Colonic mucosa (tissue), 4 donors: ENCODE data around the gene IP6K3. TPM values are rescaled to one million over a fixed set of nuclear protein-coding genes. Genes with fewer than 3 reads are reported as not detected.

ENCODE experiments used
- DNase-seq: peaks from one replicate; pipeline ENCODE4 v3.0.0-alpha.2; 2020
- H3K27ac ChIP-seq: fragments of 200-600 bp; one replicate; pipeline ENCODE4 v1.8.0; 2021
- H3K27me3 ChIP-seq: fragments of 200-600 bp; one replicate; pipeline ENCODE4 v1.8.0; 2021
- H3K36me3 ChIP-seq: fragments of 200-600 bp; one replicate; pipeline ENCODE4 v1.8.0; 2021
- H3K4me1 ChIP-seq: fragments of 200-600 bp; one replicate; pipeline ENCODE4 v1.8.0; 2021; ENCODE audit warnings: mild to moderate bottlenecking
- H3K4me3 ChIP-seq: fragments of 200-600 bp; one replicate; pipeline ENCODE4 v1.8.0; 2021
- H3K9ac ChIP-seq, 2 donors: one replicate each; pipeline ENCODE4 v1.7.0; 2013; ENCODE audit warnings: control low read depth in 2 of 2, low read depth in 2 of 2, low read length in 2 of 2
- H3K9me3 ChIP-seq: fragments of 200-600 bp; one replicate; pipeline ENCODE4 v1.8.0; 2021
- intact Hi-C: fragments of 100-400 bp; cut with DNase I; formaldehyde crosslinking; loops from one replicate; pipeline ENCODE4 v1.14.1; 2022
- total RNA-seq, 2 donors: library from RNA; stranded (reverse); fragmentation: NEBNext Ultra II Directional in 1 of 2; extraction: Animal tissue kit (Norgen Biotek cat#: 25700) in 1 of 2; gene quantifications; one replicate each; pipeline ENCODE4 v1.2.1, GENCODE V29; 2021
- TF ChIP-seq, protein P1 (sequence below): fragments of 200-600 bp; IDR thresholded peaks from one replicate; pipeline ENCODE4 v1.8.0; 2022; ENCODE audit warnings: antibody characterized with exemption, mild to moderate bottlenecking
- donor health status: healthy.
- donor health status: DM: no; HTN: no; CAD: no.
- donor health status: DM: no; HTN: no; CAD: no.

The IP6K3 gene
- total RNA-seq, 2 donors from 2014 or later: 0.17 to 0.29 TPM

DNA sequence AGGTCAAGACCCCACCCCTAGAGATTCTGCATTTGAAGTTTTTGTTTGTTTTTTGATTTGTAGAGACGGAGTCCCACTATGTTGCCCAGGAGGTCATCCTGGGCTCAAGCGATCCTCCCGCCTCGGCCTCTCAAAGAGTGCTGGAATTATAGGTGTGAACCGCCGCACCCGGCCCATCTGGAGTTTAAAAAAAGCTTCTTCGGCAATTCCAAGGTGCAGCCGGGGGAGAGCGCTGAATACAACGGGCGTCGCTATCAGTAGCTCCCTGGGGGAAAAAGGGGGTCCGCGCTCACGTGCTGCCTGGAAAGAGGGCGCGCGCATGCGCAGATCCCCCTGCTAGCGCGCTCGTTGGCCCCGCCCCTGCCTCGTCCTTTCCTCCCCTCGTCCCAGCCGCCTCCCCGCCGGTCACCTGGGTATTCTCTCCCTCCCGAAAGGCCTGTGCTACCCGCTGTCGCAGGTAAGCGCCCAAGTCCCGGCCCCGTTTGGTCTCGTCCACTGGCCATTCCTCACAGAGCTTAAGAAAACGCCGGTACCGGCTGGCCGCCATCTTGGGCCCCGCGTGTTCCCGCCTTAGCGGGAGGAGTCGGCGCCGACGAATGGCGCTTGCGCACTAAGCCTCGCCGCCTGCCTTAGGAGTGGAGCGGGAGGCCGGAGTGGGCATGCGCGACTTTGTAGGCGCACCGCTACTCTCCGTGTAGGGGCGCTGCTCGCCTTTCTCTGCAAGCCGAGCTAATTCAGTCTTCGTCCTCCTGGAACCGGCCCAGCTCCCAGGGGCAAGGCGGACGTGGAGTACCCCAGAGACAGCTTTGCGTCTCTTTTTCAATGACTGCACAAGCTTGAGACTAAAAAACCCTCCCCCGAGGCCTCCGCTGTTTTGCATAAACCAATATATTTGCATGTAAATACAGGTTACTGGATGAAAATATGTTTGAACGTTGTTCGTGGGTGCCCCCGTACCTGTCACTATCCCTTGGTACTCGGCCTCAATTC, 35.3 kb downstream of the IP6K3 start, which contains the start of gene UQCC2:
Gene UQCC2, minus strand, starts transcription at position 561 of the 990 bp plus-strand sequence. Its CDS starts 14 bp downstream, at position 547.
- H3K27me3 ChIP-seq: no peaks in the 10 kb centered on the region
- TF ChIP-seq, protein P1, sequence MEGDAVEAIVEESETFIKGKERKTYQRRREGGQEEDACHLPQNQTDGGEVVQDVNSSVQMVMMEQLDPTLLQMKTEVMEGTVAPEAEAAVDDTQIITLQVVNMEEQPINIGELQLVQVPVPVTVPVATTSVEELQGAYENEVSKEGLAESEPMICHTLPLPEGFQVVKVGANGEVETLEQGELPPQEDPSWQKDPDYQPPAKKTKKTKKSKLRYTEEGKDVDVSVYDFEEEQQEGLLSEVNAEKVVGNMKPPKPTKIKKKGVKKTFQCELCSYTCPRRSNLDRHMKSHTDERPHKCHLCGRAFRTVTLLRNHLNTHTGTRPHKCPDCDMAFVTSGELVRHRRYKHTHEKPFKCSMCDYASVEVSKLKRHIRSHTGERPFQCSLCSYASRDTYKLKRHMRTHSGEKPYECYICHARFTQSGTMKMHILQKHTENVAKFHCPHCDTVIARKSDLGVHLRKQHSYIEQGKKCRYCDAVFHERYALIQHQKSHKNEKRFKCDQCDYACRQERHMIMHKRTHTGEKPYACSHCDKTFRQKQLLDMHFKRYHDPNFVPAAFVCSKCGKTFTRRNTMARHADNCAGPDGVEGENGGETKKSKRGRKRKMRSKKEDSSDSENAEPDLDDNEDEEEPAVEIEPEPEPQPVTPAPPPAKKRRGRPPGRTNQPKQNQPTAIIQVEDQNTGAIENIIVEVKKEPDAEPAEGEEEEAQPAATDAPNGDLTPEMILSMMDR: peak; percentile 55
- intact Hi-C loops: loop anchor here (2.0 to 5.0 kb wide), 2 partner anchors 31 to 51 kb away; no protein-coding TSS in a partner anchor
- peak within 1 kb of the TSS; percentile 80 for H3K27ac ChIP-seq
- peaks cover 7% of the 10 kb centered on the region for H3K4me1 ChIP-seq
- H3K36me3 ChIP-seq: no peaks in the 10 kb centered on the region
- peak; percentile 97 for DNase-seq
- H3K9ac ChIP-seq: peak within 1 kb of the TSS; percentile 72 to 77
- H3K4me3 ChIP-seq: peak within 1 kb of the TSS; percentile 68
- H3K9me3 ChIP-seq: no peaks in the 10 kb centered on the region

DNA sequence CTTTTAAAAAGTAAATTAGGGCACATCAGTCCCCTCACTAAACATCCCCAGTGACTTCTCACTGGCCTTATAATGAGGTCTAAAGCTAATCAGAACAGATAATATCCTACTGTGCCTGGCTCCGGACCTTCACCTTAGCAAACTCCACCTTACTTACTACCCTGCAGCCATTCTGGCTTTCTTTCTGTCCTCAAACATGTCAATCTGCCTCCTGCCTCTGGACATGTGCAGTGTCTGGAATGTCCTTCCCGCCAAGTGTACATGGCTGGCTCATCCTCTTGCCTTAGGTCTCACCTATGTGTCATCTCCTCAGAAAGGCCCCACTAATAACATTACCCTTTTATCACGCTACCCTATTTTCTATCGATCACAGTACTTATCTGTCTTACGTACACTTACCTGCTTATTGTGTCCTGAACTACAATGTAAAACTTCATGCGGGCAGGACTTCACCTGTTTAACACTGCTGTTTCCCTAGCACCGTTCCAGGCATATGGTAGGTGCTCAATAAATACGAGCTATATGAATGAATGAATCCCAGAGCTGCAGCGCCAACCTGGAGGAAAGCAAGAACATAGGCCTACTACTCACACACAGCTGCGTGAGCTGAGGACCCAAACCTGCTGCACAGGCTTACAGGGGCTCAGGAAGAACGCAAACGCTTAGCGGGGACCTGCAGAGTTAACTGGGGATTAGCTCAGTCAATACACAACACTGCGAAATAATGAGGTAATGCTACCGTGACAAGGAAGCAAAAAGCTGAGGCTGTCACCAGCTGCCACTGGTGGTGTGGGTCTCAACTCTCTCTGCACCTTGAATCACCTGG, 36.2 kb downstream of the IP6K3 start:
- no peaks in the 10 kb centered on the region for H3K27me3 ChIP-seq
- TF ChIP-seq, protein P1: no peak
- H3K36me3 ChIP-seq: no peaks in the 10 kb centered on the region
- intact Hi-C loops: loop anchor here (5.0 kb wide), 1 partner anchor 52 kb away; no protein-coding TSS in a partner anchor
- peaks cover 7% of the 10 kb centered on the region for H3K4me1 ChIP-seq
- peak overlapping the region; percentile 80 for H3K27ac ChIP-seq
- no peak for DNase-seq
- peak overlapping the region; percentile 68 for H3K4me3 ChIP-seq
- H3K9ac ChIP-seq: peak overlapping the region; percentile 15 to 72
- H3K9me3 ChIP-seq: no peaks in the 10 kb centered on the region

DNA sequence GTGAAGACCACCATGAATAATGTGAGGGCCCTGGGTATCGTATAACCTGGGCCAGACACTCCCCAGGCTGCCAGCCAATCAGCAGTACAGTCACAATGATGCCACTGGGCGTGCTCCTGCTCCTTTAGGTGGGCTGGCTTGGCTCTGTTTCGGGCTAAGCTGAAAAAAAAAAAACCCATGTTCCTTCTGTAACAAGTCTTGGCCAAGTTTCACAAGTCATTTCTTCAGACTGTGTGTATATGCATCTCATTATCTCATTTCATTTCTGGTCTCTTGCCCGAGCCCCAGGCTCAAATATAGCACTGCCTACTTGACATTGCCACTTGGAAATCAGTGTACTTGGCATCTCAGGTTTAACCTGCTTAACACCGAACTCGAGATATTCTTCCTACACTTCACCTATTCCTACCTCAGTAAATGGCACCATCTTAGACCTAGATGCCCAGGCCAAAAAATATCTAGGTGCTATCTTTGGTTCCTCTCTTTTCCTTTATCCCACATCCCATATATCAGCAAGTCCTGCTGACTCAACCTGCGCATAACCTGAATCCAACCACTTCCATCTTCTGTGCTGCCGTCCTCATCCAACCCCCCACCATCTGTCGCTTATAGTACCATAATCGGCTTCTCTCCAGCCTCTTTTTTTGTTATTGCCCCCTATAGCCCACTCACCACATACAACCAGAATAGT, 37.0 kb downstream of the IP6K3 start:
- no peak overlapping the region for H3K27ac ChIP-seq

DNA sequence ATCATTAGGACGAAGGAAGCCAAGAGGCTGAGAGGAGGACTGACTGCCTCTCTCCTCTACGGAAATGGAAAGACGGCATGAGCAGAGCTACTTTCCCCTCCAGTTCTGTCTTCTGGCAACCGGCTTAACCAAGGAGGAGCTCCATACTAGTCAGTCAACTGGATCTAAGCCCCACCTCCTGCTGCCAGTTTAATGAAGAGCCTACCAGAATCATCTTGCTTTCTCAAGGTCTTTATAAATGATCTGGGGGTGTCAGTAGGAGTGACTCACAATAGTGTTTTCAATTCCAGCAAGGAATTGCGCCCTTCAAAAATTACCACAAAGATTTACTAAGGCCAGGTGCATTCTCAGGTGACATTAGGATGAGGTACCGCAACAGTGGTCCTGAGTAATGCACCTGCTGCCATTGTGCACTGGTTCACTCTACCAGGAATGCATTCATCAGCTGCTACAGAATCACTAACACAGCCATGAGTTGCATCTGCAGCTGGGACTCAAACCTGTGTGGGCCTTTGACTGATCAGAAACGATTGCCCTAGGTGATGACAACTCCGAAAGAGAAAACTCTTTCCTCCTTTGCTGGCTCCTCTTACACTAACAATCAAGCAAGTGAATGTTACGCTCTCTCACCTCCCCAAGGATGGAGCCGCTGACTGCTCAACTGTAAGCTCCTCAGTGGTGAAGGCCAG, 38.0 kb downstream of the IP6K3 start:
- TF ChIP-seq, protein P1: no peak
- H3K4me3 ChIP-seq: no peak overlapping the region
- no peaks in the 10 kb centered on the region for H3K27me3 ChIP-seq
- no peak overlapping the region for H3K9ac ChIP-seq
- H3K27ac ChIP-seq: no peak overlapping the region
- intact Hi-C loops: no loop called here
- H3K9me3 ChIP-seq: no peaks in the 10 kb centered on the region
- H3K36me3 ChIP-seq: no peaks in the 10 kb centered on the region
- H3K4me1 ChIP-seq: peaks cover 7% of the 10 kb centered on the region
- no peak for DNase-seq

More for the DNA sequence above, 37.0 kb downstream of the IP6K3 start:
- intact Hi-C loops: loop anchor here (5.0 kb wide), 1 partner anchor 53 kb away; no protein-coding TSS in a partner anchor
- TF ChIP-seq, protein P1: no peak
- H3K9me3 ChIP-seq: no peaks in the 10 kb centered on the region
- H3K4me1 ChIP-seq: peaks cover 7% of the 10 kb centered on the region
- H3K36me3 ChIP-seq: no peaks in the 10 kb centered on the region
- no peak overlapping the region for H3K9ac ChIP-seq
- DNase-seq: no peak
- H3K27me3 ChIP-seq: no peaks in the 10 kb centered on the region
- H3K4me3 ChIP-seq: no peak overlapping the region
